SKM-1 (cell line): ENCODE data around the gene ABCA2.

Experiments
- DNase-seq: peaks from one replicate; lab custom pipeline; 2025; ENCODE audit not compliant: unreplicated experiment; lab: John Stamatoyannopoulos, UW

Gene ABCA2

DNA sequence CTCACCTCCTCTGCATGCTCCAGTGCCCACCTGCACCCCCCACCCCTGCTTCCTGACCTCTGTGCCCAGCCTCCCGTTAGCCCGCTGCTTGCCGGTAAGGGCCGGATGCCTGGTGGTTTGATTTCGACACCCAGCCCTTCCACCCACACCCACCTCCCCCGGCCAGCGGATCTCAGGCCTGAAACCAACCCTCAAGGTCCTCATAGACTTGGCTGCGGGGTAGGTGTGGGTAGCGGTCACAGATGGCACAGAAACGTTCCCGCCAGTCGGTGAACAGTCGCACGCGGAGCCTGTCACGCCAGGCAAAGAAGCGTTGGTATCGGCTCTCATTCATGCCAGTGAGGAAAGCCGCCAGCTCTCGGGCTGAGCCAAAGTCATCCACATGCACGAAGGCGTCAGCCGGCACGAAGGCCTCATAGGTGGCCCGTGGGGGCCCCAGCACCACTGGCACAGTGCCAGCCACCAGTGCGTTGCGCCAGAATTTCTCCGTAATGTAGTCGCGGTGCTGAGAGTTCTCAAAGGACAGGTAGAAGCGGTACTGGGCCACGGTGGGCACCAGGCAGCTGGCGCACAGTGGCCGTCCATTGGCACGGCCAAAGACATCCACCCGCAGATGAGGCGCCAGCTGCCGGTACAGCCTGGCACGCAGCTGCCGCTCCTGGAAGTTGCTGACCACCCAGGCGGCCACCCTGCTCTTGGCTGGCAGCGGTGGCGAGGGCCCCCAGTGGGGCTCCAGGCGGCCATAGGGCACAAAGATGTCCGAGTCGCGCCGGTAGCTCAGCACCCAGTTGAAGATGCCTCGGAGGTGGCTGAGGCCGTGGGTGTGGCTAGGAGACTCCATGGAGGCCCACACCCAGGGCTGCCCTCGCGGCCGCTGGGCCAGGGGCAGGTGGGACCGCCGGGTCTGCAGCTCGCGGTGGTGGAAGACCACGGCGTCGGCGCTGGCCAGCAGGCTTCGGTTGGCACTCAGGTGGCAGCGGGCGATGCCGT lies 2.8 kb upstream of the ABCA2 start:
- DNase-seq, result peak; percentile 76

DNA sequence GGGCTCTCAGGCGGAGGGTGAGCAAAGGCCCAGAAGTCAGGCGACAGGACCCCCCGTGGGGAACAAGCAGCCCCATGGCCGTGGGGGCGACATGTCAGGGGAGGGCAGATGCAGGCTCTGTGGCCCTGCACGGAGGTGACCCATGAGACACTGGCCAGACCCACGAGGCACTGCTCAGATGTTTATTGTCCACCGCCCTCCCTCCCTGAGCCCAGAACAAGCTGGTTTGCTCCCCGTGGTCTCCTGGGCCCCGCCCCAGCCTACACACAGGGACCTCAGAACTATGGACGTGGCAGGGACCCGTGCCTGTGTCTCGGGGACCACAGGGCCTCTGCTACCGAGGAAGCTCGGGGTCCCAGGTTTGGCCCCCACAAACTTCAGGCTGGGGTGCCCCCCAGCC lies 2.0 kb upstream of the ABCA2 start:
- no peak for DNase-seq

DNA sequence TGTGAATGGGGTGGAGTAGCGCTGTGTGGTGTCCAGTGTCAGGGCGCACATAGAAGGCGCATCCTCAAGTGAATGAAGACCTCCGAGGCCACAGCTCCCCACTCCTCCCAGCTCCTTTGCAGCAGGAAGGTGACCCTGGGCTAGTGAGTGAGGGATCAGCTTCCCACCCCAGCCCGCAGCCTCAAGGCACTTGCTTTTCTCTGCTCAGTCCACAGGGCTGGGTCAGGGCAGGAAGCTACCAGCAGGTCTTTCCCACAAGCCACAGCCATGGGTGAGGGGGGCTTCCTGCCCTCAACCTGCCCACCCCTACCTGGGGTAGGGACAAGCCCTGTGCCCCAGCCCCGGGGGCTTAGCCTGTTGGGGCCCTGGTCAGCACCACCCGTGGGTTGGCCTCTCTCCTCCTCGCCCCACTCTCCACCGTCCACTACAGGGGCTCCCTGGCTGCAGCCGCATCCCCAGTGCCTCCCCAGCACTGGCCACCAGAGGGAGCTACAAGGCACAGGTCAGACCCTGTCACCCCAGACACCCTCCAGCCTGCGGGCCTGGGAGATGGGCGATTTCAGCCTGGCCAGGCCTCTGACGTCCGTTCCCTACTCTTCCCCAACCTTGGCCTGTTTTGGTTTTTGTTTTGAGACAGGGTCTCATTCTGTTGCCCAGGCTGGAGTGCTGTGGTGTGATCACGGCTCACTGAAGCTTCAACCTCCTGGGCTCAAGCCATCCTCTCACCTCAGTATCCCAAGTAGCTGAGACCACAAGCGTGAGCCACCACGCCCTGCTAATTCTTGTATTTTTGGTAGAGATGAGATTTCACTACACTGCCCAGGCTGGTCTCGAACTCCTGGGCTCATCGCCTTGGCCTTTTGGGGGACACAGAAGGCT lies 1.3 kb upstream of the ABCA2 start:
- DNase-seq, result peak; percentile 60

DNA sequence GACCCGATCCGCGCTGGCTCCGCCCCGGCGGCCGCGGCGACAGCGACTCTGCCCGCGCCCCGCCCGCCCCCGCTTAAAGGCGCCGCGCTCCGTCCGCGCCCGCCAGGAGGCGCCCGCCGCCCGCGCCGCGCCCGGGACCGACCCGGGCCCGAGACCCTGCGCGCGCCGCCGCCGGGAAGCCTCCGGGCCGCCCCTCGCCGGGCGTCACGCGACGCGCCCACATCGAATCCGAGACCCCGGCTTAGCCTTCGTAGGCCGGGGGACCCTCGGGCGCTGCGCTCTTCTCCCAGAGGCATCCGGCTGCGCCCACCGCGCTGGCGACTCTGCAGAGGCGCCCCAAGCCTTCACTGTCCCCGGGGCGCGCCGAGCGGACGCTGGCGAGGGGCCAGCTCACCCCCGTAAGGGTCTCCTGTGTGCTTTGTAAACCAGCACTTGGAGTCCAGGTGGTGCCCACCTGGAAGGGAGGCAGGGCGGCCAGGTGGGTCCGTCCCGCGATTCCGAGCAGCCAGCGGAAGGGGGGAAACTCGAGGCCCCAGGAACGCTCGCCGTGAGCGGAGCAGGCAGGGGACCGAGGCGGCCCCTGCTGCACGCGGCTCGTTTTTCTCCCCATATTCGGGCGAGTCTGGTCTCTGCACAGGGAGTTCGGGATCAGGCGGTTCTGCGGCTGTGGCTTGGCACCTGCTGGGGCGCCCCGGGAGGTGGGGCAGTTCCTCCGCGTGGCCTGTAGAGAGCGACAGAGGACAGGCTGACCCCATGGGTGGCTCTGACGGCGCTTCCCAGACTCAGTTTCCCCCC lies 423 bp upstream of the ABCA2 start:
- DNase-seq, result peak; percentile 34

DNA sequence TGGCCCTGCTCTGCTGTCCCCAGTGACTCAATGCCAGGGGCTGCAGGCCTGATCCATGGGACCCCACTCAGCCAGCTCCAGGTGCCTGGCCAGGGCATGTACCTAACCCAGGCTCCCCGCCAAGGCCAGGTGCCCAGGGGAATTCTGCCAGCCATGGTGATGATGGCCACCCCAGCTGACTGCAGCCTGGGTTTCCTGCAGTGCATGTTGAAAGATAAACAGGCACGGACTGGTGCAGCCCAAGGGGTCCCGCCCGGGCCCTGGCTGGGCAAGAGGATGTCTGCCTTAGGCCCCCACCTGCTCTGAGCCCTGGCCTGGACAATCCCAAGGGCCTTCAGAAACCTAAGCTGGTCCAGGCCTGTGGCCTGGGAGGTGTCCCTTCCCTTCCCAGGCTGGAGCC lies 1.2 kb downstream of the ABCA2 start:
- DNase-seq, result no peak

DNA sequence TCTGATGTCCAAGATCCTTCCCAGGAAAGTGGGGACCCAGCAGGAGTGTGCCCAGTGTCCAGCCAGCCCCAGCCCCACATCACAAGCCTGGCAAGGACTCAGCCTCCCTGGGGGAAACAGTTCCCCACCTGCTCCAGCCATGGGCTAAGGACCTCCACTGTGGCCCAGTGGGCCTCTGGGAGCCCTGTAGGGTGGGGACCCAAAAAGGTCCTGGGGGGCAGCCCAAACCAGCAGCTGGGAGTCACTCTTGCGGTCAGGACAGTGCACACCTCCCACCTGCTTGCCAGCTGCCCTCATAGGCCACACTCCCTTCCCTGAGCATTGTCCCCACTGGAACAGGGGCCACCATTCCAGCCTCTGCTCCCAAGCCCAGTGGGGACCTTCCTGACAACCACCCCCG lies 1.7 kb downstream of the ABCA2 start:
- no peak for DNase-seq

DNA sequence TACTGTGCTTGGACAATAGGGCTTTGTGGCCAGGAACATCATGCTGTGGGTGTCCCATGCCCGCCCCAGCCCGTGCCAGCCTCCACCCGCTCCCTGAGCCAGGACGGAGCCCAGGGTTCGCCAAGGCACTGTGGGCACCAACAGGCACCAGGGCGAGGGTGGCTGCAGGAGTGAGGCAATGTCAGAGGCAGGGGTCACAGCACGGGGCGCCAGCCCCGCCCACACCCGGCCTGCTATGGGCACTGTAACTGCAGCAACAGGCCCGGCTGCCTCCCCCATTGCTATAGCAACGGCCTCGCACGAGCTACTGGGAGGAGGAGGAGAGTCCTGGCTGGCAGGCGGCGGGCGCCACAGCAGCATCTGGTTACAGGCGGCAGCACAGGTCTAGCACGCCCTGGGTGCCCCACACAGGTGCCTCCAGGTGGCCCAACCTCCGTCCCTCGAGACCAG lies 2.5 kb downstream of the ABCA2 start:
- DNase-seq, result no peak

DNA sequence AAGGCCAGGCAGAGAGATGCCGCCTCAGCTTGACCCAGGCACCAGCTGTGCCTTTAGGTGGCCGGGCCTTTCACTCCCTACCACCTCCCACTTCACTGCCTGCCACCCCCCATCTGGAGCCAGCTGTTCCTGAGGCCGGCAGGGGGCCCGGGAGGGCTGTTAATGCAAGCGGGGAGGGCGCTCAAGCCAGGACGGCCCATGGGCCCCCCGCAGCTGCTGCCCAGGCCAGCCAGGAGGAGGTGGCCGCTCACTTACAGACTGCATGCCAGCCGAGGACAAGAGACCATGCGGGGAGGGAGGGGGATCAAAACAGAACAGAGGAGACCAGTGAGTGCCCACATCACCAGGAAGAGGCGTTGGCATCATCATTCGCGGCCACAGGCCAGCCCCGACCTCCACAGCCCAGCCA lies 4.5 kb downstream of the ABCA2 start:
- DNase-seq, result no peak

DNA sequence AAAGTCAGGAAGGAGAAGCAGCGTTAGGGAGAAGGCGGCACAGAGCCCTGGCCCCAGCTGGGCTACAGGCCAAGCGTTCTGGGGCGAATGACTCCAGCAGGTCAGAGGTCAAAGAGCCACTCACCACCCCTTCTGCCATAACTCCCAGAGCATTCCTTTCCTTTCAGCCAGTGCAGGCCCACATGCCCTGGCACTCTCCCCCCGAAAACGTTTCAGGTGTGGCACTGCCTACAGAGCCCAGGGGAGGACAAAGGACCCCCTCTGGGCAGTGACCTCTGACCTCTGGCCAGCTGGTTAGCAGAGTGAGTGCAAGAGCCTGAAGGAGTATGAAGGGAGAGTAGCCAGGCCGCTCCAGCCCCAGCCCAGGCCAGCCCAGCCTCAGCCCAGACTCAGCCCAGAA lies 4.9 kb downstream of the ABCA2 start:
- DNase-seq, result no peak

DNA sequence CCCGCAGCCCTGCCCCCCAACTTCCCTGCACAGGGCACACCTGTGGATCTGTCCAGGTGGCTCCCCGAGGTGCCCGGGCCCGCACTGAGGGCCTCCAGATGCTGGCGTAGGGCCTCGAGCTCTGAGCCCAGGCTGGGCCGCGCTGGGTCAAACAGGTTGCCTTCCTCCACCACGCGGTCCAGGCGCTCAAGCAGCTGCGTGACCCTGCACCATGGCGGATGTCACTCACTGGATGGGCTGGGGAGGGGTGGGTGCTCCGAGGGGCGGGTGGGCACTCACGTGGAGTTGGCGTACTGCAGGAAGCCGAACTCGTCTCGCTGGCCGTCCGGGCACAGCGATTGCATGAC lies 5.4 kb downstream of the ABCA2 start:
- DNase-seq, result no peak

DNA sequence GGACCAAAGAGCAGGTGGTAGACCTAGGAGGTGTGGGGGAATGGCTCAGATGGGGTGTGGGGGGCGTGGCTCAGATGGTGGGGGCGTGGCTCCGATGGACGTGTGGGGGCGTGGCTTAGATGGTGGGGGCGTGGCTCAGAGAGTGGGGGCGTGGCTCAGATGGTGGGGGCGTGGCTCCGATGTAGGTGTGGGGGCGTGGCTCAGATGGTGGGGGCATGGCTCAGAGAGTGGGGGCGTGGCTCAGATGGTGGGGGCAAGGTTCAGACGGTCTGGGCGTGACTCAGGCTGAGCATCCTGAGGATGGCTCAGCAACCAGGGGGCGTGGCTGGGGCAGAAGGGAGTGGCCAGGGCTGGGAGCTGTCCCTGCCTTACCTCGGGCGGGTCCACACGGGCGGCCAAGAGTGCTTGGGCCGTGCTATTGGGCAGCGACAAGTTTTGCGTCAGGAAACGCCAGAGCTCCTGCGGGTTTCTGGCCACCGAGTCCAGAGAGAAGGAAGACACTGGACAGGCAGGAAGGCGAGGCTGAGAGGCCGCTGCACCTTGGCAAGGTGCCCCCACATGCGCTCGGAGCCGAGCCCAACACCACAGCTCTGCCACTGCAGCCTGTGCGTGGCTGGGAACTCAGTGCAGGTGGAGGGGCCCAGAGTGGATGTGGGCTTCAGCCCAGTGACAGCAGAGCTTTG lies 5.9 kb downstream of the ABCA2 start:
- peak; percentile 86 for DNase-seq

DNA sequence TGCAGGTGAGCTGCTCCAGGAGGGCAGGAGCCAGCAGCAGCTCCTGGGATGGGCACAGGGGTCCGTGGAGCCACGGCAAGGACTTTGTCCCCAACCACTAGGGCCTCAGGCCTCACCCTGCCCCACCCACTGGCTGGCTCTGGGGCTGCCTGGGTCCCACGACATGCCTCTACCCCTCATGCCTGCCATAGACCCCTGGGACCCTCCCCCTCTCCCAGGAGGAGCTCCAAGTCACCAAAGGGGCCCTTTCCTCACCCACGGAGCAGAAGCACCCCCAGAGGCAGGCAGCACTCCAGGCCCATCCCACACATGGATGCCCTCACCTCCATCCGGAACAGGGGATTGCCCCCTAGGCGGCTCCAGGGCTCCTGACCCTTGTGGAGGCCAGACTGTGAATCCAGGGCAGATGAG lies 6.5 kb downstream of the ABCA2 start:
- no peak for DNase-seq

DNA sequence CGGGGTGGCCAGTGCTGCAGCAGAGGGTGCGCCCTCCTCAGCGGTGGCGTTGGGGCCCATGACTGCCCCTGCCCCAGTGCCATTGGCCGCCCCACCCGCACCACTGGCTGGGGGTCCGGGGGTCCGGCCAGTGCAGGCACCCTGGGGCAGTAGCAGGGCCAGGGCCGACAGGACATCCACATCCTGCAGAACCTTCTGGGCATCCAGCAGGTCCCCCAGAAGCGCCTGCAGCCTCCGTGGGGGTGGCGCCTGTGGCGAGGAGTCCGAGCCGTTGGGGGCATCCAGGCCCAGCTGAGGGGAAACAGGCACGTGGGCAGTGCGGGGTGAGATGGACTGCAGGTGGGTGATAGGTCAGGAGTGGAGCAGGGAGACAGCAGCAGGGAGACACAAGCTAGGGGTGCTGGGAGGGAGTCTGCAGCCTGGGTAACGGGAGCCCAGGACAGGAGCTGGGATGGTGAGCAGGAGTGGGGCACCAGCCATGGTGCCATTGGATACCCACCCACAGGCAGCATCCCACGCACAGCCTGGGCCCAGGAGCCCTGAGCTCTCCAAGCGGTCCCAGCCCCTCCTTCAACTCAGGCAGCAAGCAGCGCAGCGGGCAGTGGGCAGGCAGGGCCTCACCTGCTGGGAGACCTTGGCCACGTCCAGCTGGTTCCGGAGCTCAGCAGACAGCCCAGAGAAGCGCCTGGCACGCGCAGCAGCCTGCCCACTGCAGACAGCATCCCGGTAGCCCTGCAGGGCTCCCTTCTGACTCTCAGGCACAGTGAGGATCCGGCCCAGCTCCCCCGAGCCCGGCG lies 7.1 kb downstream of the ABCA2 start:
- no peak for DNase-seq

DNA sequence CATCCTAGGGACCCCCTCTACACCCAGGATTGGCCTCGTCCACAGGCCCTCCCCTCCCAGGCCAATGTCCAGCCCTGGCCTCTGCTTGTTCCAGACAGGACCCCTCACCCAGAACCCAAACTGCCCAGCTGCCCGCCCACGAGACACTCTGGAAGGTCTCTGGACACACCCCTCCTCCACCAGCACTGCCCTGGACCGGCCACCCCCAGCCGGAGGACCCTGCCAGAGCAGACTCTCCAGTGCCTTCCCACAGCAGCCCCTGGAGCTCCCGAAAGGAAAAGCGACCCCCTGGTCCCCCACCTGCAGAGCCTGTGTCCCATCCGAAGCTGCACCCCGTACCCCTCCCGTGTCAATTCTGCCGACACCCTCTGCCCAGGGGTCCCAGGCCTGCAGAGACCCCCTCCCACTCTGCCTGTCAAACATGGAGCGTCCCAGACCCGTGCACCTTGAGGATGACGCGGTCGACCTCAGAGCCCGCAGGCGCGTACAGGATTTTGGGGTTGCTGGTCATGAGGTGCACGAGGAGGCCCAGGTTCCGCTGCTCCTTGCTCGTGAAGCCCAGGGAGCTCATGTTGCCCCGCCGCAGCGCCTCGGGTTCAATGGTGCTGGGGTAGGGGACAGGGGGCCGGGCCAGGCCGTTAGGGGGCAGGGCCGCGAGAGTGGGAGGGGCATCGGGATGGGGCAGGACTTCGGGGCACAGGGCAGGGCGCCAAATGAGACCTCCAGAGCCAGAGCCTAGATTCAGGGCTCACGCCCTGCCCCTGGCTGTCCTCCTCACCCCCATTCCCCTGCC lies 8.0 kb downstream of the ABCA2 start:
- no peak for DNase-seq

DNA sequence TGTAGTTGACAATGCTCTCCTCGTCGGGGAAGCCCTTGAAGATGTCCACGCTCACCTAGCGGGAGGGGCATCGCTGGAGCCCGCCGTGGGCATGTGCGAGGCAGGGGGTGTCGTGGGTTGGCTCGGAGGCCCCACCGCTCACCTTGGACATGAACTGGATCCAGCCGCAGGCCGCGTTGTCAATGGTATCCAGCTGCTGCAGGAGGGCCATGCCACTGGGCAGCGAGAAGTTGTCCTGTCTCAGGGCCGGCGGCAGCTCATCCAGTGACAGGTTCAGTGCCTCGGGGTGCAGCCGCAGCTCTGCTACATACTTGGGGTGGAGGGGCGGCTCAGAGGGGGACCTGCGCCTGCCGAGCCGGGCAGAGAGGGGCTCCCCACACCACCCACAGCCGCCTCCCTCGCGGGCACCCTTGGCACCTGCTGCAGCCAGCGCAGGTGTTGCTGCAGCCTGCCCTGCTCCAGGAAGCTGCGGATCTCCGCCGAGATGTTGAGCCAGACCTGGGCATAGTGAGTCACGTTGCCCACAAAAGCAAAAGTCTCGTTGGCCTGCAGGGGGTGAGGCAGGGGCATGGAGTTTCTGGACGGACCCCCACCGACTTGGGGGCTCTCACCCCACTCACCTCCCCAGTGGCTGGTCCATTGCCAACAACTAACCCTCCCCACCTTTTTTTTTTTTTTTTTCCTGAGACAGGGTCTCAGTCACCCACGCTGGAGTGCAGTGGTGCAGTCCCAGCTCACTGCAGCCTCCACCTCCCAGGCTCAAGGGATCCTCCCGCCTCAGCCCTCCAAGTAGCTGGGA lies 9.1 kb downstream of the ABCA2 start:
- DNase-seq, result no peak

DNA sequence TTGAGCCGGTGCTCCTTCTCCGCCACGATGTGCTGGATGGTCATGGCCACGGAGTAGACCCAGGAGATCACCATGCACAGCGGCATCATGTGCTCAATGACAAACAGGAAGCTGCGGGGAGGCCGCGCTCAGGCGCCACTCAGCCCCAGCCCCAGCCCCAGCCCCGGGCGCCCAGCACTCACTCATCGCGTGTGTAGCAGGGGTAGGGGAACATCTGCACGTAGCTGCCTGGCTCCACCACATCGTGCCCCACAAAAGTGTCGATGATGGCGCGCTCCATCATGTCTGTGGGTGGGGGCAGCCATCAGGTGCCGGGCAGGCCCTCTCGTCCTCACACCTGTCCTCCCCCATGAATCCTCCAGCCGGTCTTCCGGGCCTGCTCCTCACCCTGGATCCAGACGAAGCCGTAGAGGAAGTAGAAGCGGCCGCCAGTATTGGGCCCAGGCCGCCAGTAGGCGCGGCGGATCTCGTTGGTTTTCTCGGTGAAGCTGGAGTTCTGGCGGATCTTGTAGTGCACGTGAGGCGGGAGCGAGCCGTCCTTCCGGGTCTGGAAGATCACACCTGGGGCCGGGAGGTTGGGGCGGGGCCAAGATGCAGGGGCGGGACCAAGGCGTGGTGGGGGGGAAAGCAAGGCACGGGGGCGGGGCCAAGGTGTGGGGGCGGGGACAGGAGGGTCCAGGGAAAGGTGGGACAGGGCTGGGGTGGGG lies 10.1 kb downstream of the ABCA2 start:
- DNase-seq, result no peak

DNA sequence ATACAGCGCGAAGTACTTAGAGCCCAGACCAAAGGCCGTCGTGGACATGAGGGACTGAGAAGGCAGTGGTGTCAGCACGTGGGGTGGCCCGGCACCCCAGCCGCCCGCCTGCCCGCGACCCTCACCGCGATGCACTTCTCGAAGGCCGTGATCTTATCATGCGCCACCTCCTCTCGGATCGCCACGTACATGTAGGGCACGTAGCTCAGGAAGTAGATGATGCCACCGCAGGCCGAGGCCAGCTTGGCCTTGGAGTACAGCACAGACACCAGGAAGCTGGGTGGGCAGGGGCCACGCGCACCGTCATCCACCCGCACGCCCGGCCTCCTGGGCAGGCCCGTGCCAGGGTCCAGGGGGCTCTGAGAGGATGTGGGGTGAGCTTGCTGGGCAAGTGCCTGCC lies 11.0 kb downstream of the ABCA2 start:
- no peak for DNase-seq

DNA sequence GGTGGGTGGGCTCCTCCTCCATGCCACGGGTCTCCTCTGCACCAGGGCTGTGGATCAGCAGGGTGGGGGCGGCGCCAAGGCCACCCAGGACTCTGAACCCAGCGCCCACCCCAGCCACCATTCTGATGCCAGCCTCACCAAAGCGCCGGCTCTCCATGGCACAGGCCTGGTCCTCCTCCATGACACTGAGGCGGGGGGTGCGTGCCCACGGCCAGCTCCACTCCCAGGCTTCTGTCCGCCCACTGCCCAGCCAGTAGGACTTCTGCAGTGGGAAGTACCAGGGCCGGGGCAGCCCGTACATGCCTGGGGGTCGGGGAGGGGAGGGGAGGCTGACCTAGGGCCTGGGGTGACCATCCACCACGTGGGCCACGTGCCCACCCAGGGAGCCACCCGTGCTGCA lies 11.6 kb downstream of the ABCA2 start:
- DNase-seq, result no peak
